Tongue (tissue), 2 donors: Measurements from ENCODE around the gene G0S2. TPM values are rescaled to one million over a fixed set of nuclear protein-coding genes. Genes with fewer than 3 reads are reported as not detected.

Source experiments
- DNase-seq: peaks from one replicate; pipeline ENCODE4 v3.0.0-alpha.2; 2015
- total RNA-seq: library from RNA; depleted of rRNA; stranded (reverse); fragments of >200 nt; gene quantifications from one replicate; pipeline ENCODE4 v1.2.3, GENCODE V29; 2014

Gene G0S2
- total RNA-seq, 1 donor from 2014 or later, result 19.1 TPM

DNA sequence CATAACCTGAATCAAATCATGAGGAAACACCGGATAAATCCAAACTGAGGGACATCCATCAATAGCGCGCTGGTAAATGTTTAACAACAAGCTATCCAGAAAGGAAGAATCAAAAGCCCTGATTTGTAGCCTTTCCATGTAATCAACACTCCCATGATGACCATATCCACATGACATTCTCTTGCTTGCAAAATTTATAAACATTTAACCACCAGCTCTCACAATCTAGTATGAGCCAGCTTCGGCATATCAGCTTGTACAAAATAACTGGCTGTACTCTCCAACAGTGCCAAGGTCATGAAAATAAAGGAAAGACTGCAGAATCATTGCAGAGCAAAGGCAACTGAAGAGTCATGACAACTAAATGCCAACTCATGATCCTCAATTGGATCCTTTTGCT is 45.1 kb downstream of the G0S2 start:
- no peak for DNase-seq

DNA sequence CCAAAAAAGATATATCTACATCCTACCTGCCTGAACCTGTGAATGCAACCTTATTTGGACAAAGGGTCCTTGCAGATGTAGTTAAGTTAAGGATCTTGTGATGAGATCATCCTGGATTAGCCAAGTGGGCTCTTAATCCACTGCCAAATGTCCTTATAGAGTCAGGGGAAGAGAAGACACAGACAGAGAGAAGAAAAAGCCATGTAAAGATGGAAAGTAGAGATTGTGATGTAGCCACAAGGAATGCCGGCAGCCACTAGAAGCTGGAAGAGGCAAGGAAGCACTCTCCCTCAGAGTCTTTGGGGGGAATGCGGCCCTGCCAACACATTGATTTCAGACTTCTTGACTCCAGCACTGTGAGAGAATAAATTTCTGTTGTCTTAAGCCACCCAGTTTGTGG is 45.6 kb downstream of the G0S2 start:
- no peak for DNase-seq

- no peak for DNase-seq
Measured at GRCh38 chr1:209721323-209721722, 46.1 kb downstream of the G0S2 start.

GRCh38 chr1:209723265-209723664 is 48.1 kb downstream of the G0S2 start:
- no peak for DNase-seq

DNA sequence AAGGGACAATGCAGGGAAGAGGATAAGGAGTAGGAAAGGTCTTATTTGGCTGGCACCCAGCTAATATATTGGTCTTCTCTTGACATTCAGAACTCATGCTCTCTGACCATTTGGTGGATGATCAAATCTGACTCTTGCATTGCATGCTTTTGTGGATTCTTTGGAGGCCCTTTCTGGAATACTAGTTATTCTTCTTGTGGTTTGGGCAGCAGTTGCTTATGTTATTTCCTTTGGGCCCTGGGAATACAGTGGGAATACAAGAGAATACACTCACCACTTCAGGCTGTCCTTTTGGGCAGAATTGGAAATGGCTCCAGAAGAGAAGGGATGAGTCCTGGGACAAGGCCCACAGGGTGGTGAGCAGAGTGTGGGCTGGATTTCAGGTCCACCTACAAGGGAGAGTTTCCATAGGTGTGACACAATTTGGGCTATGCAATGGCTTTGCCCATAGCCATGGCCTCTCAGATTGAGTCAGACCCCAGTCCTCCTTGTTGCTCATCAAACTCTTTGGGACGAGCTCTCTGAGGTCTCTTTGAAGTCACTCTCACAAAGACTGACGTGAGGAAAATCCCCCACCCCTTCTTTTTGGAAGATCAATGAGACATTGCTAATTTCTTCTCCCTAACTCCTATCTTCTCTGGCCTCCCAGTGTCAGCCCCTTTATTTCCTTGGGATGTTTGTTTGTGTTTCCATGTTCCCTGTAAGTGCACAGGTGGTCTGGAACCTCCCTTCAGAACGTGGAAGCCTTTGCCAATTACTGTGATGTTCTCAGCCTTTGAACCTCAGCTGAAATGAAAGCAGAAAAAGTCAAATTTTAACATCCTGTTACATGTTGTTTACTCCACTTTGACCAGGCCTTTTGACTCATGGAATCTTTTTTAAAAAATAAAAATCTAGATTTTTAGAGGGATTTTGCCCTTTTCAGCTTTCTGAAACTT is 48.8 kb downstream of the G0S2 start:
- no peak for DNase-seq

Other genes with a start within 250 kb of the G0S2 start
- not detected for gene CAMK1G, start 91.7 kb upstream of the G0S2 start, total RNA-seq
- 26.9 TPM for gene LAMB3, start 23.0 kb upstream of the G0S2 start, total RNA-seq
- gene HSD11B1, start 29.4 kb downstream of the G0S2 start, total RNA-seq, result 1.1 TPM
- 3.4 TPM for gene TRAF3IP3, start 80.6 kb downstream of the G0S2 start, total RNA-seq
- gene C1orf74, start 109.1 kb downstream of the G0S2 start, total RNA-seq, result 3.3 TPM
- 19.4 TPM for gene IRF6, start 130.7 kb downstream of the G0S2 start, total RNA-seq
- 5.4 TPM for gene UTP25, start 152.6 kb downstream of the G0S2 start, total RNA-seq